ENCODE measurements around the gene KRT78. TPM values are rescaled to one million over a fixed set of nuclear protein-coding genes. Genes with fewer than 3 reads are reported as not detected.
"Not testable (repeated sequence)": the region's sequence is repeated elsewhere in the genome, so short reads cannot be mapped to it uniquely, and the experiment has no call there.

KRT78 gene
- total RNA-seq: not detected
- long read RNA-seq: 0 reads

- no peak for ATAC-seq
- intact Hi-C loops (cut with micrococcal nuclease): no loop called here
- no peak for DNase-seq
Measured at GRCh38 chr12:52848661-52849255, at the start of gene KRT78. TSS of gene KRT78 (minus strand) at chr12:52848994. CDS start at chr12:52848930, 64 bp downstream.

- intact Hi-C loops (cut with micrococcal nuclease): no loop called here
Measured at GRCh38 chr12:52896190-52897100, 47.7 kb upstream of the KRT78 start.

GRCh38 chr12:52895726-52896189, 47.0 kb upstream of the KRT78 start:
- intact Hi-C loops (cut with micrococcal nuclease): no loop called here
- DNase-seq (no peak), ATAC-seq (peak; percentile 12)

More at GRCh38 chr12:52896190-52897100, 47.7 kb upstream of the KRT78 start:
- DNase-seq (no peak), ATAC-seq (peak; percentile 27)

GRCh38 chr12:52892974-52893373, 44.2 kb upstream of the KRT78 start:
- DNase-seq: no peak
- intact Hi-C loops (cut with micrococcal nuclease): no loop called here
- no peak for ATAC-seq

- ATAC-seq: no peak
- intact Hi-C loops (cut with micrococcal nuclease): no loop called here
- DNase-seq: no peak
Measured at GRCh38 chr12:52892207-52892852, 43.5 kb upstream of the KRT78 start.

GRCh38 chr12:52891044-52891443, 42.2 kb upstream of the KRT78 start:
- no peak for DNase-seq
- intact Hi-C loops (cut with micrococcal nuclease): no loop called here
- no peak for ATAC-seq

- ATAC-seq (no peak), DNase-seq (no peak)
- intact Hi-C loops (cut with micrococcal nuclease): no loop called here
Measured at GRCh38 chr12:52890417-52890816, 41.6 kb upstream of the KRT78 start.

- DNase-seq: peak; percentile 86
Measured at GRCh38 chr12:52884526-52885293, 35.9 kb upstream of the KRT78 start.

GRCh38 chr12:52880499-52880898, 31.7 kb upstream of the KRT78 start:
- ATAC-seq; intact Hi-C loops (cut with micrococcal nuclease); DNase-seq: not testable (repeated sequence)

More at GRCh38 chr12:52884526-52885293, 35.9 kb upstream of the KRT78 start:
- peak; percentile 86 for ATAC-seq
- intact Hi-C loops (cut with micrococcal nuclease): loop anchor here (2.0 kb wide), 1 partner anchor 96 kb away; no protein-coding TSS in a partner anchor

GRCh38 chr12:52879394-52880351, 30.9 kb upstream of the KRT78 start:
- ATAC-seq (peak; percentile 89), DNase-seq (peak; percentile 84)
- intact Hi-C loops (cut with micrococcal nuclease): loop anchor here (5.0 to 10.0 kb wide), 3 partner anchors 297 to 725 kb away; no protein-coding TSS in a partner anchor

GRCh38 chr12:52878507-52879393, 30.0 kb upstream of the KRT78 start:
- intact Hi-C loops (cut with micrococcal nuclease): loop anchor here (5.0 to 10.0 kb wide), 3 partner anchors 296 to 724 kb away; no protein-coding TSS in a partner anchor
- no peak for DNase-seq
- ATAC-seq: no peak

GRCh38 chr12:52877242-52877641, 28.4 kb upstream of the KRT78 start:
- DNase-seq: no peak

GRCh38 chr12:52876372-52876771, 27.6 kb upstream of the KRT78 start:
- DNase-seq (peak; percentile 68), ATAC-seq (peak; percentile 42)
- intact Hi-C loops (cut with micrococcal nuclease): loop anchor here (5.0 to 10.0 kb wide), 3 partner anchors 294 to 722 kb away; no protein-coding TSS in a partner anchor

More at GRCh38 chr12:52877242-52877641, 28.4 kb upstream of the KRT78 start:
- ATAC-seq: no peak
- intact Hi-C loops (cut with micrococcal nuclease): loop anchor here (5.0 to 10.0 kb wide), 3 partner anchors 295 to 722 kb away; no protein-coding TSS in a partner anchor

- ATAC-seq (no peak), DNase-seq (no peak)
- intact Hi-C loops (cut with micrococcal nuclease): loop anchor here (5.0 to 10.0 kb wide), 3 partner anchors 293 to 720 kb away; no protein-coding TSS in a partner anchor
Measured at GRCh38 chr12:52874573-52875435, 26.0 kb upstream of the KRT78 start.

- peak; percentile 88 for ATAC-seq
- intact Hi-C loops (cut with micrococcal nuclease): loop anchor here (10.0 kb wide), 2 partner anchors 499 to 719 kb away; no protein-coding TSS in a partner anchor
- DNase-seq: peak; percentile 91
Measured at GRCh38 chr12:52873832-52874572, 25.2 kb upstream of the KRT78 start.

Data from left ventricle myocardium superior (tissue), 1 donor.